ENCODE measurements around the gene DOC2B.
"Not testable (repeated sequence)": the region's sequence is repeated elsewhere in the genome, so short reads cannot be mapped to it uniquely, and the experiment has no call there.

Gene DOC2B

GRCh38 chr17:199806-200545, 18.5 kb upstream of the DOC2B start:
- no peak overlapping the region for H3K4me3 ChIP-seq (ENCODE audit: low read depth, low read length)
- TF ChIP-seq, protein P1, sequence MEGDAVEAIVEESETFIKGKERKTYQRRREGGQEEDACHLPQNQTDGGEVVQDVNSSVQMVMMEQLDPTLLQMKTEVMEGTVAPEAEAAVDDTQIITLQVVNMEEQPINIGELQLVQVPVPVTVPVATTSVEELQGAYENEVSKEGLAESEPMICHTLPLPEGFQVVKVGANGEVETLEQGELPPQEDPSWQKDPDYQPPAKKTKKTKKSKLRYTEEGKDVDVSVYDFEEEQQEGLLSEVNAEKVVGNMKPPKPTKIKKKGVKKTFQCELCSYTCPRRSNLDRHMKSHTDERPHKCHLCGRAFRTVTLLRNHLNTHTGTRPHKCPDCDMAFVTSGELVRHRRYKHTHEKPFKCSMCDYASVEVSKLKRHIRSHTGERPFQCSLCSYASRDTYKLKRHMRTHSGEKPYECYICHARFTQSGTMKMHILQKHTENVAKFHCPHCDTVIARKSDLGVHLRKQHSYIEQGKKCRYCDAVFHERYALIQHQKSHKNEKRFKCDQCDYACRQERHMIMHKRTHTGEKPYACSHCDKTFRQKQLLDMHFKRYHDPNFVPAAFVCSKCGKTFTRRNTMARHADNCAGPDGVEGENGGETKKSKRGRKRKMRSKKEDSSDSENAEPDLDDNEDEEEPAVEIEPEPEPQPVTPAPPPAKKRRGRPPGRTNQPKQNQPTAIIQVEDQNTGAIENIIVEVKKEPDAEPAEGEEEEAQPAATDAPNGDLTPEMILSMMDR (IDR thresholded peaks at IDR 0.05; ENCODE audit: low read depth, low read length) = no peak

DNA sequence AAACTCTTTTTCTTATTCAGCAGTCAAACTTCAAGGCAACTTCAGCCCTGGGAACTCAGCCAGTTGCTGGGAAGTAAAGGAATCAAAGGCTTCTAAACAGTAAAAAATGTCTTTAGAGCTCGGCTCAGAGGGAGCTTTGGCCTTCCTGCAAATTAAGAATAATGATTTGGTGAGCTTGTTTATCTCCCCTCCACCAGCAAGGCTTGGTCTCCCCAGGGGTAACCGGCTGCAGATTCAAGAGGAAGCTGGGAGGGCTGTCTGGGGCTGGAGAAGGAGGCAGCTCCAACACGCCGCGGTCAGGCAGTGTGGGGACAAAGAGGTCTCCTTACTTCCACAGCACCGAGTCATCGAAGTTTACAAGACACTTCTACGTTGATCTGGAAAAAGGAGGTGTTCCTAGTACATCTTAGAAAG, 17.7 kb upstream of the DOC2B start:
- no peak overlapping the region for H3K4me3 ChIP-seq (ENCODE audit: low read depth, low read length)
- TF ChIP-seq, protein P1 (IDR thresholded peaks at IDR 0.05; ENCODE audit: low read depth, low read length) = no peak

GRCh38 chr17:198225-198624, 16.8 kb upstream of the DOC2B start:
- H3K4me3 ChIP-seq (ENCODE audit: low read depth, low read length) = not testable (repeated sequence)

GRCh38 chr17:197352-197751, 15.9 kb upstream of the DOC2B start:
- TF ChIP-seq, protein P1 (IDR thresholded peaks at IDR 0.05; ENCODE audit: low read depth, low read length) = no peak
- H3K4me3 ChIP-seq (ENCODE audit: low read depth, low read length) = no peak overlapping the region

- H3K4me3 ChIP-seq (ENCODE audit: low read depth, low read length) = no peak overlapping the region
- TF ChIP-seq, protein P1 (IDR thresholded peaks at IDR 0.05; ENCODE audit: low read depth, low read length) = no peak
Measured at GRCh38 chr17:194828-195602, 13.6 kb upstream of the DOC2B start.

DNA sequence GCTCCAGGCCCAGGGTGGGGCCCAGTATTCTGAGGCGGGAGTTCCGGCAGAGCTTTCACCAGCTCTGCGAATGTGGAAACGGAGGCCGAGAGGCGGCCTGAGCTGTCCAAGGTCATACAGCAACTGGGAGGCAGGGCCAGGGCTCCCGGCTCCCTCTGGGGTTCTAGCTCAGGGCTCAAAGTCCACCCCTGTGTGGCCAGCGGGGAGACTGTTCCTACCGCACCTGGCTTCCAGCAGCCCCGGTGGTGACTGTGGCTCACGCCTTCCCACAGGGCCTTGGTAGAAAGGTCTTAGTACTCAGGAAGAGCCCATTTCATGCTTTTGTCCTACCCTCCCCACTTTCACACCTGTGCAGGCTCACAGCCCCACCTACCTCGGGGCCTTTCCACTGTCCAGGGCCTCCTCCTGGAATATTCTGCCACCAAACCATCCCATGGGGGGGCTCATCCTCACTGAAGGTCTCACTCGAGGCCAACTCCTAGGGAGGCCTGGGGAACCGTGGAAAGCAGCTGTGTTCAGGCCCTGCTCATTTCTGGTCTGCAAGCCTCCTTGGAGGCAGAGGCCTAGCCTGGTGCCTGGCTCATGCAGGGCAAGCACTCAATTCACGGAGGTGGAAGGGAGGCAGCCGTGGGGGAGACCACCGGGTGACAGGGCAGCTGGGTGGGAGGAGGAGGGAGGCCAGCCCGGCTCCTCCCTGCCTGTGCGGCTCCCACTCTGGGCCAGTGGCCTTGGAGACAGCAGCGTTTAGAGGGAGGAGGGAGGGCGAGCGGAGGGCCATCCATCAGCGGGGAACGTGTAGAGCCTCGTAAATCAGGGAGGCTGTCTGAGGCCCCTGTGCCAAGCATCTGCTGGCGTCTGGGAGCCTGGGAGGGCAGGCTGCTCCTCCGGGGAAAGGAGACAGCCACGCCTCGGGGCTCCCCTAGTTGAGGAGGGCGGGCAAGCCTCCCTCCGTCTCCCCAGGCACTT, 12.7 kb upstream of the DOC2B start:
- TF ChIP-seq, protein P1 (IDR thresholded peaks at IDR 0.05; ENCODE audit: low read depth, low read length) = no peak
- no peak overlapping the region for H3K4me3 ChIP-seq (ENCODE audit: low read depth, low read length)

DNA sequence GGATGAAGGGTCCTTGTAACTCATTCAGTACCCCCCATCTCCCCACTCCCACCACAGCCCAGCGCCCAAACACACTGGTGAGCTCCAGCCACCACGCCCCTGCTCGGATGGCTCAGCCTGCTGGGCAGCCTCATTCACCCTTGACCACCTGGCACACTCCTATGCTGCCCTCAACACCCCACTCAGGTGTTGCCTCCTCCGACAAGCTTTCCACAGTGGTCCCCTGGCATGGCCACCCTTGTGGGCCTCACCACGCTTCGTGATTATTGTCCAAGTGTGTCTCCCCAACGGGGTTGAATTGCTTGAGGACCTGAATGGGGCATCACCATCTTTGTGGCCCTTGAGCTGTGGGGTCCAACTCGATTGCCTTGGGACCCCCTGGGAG, 12.0 kb upstream of the DOC2B start:
- TF ChIP-seq, protein P1 (IDR thresholded peaks at IDR 0.05; ENCODE audit: low read depth, low read length) = no peak
- no peak overlapping the region for H3K4me3 ChIP-seq (ENCODE audit: low read depth, low read length)

All from WI38 (cell line).